Retina (tissue), 1 donor: Measurements from ENCODE around the gene PPRC1.
A peak's percentile ranks its signal among the peaks of the same experiment; 100 is the strongest.
"Not testable (repeated sequence)": the region's sequence is repeated elsewhere in the genome, so short reads cannot be mapped to it uniquely, and the experiment has no call there.

Source experiments
- DNase-seq: peaks from one replicate; pipeline ENCODE4 v3.0.0-alpha.2; 2016

PPRC1 gene

GRCh38 chr10:102150970-102151773 lies 18.3 kb downstream of the PPRC1 start:
- DNase-seq = no peak

DNA sequence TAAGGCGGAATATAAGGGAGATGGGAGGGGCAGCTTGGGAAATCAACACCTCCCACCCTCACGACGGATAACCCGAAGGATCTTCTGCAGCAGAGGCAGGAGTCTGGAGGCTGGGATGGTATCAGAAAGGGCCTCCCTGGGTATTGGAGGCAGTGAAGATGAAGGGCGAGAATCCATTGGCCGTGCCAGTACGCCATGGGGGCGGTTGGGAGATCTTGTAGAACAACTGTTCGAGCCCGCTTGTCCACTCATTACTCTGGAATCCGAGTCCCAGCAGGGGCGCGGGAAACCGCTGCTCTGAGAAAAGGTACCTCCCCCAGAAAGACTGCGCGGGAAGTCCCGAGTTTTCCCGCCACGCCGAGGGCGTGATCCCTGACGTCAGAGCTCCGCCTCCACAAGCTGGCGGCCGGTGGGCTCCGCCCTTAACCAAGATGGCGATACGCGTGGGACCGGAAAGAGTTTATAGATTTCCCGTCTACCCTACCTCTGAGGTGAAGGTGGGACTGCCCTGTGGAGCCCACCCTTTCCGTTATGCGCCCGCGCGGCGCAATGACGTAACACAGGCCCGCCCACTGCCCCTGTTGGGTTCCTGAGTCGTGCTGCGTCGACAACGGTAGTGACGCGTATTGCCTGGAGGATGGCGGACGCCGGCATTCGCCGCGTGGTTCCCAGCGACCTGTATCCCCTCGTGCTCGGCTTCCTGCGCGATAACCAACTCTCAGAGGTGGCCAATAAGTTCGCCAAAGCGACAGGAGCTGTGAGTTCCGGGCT lies 19.1 kb downstream of the PPRC1 start, which contains the start of gene NOLC1:
TSS of gene NOLC1 (plus strand) at position 616 of the 771 bp plus-strand sequence. CDS start at position 638, 22 bp downstream.
- DNase-seq = peak; percentile 98

DNA sequence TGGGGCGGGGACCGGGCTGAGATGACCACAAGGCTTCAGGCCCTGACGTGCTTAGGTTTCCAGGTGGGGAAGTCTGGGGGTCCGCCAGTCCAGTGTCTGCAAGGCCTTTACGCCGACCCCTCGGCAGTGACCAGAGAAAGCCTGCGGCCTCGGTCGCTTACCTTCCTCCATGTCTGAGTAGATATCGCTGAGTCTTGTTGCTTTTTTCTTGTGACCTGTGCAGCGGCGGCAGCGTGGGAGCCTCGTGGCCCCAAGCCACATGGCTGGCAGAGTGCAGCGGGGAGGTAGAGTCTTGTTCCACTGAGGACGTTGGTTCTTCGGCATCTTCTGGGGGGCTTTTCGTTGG lies 19.7 kb downstream of the PPRC1 start:
- no peak for DNase-seq

DNA sequence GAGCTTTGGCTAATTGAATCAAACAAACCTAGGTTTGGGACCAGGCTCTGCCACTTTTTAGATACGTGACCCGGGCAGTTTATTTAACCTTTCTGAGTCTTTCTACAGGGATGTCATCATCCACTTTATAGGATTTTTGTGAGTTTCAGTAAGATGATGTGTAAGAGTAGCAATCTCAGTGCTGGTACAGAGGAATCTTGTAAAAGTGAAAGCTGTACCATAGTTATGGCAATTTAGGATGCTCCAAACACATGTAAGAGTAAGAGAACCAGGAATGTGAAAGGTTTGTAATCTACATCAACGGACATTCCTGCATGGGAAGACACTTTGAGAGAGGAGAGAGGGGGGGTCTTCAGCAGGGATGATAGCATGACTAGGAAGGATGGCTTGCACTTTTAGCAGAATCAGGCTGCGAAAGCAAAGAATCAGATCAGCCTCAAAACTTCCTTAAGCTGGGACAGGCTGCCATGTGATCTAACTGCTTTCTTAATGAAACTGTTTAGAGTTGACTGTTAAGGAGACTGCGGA lies 20.3 kb downstream of the PPRC1 start:
- no peak for DNase-seq

DNA sequence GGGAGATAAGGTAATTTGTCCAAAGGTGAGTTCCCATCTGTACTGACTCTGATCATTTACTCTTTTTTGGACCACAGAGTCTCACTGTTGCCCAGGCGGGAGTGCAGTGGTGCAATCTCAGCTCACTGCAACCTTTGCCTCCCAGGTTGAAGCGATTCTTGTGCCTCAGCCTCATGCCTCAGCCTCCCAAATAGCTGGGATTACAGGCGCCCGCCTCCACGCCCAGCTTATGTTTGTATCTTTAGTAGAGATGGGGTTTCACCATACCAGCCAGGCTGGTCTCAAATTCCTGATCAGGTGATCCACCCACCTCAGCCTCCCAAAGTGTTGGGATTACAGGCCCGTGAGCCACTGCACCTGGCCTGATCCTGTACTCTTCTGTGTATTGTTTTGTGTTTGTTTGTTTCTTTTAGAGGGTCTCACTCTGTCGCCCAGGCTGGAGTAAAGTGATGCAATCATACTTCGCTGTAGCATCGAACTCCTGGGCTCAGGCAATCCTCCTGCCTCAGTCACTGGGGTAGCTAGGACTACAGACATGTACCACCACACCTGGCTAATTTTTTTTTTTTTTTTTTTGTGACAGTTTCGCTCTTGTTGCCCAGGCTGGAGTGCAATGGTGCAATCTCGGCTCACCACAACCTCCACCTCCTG lies 21.8 kb downstream of the PPRC1 start:
- no peak for DNase-seq

GRCh38 chr10:102157224-102157623 lies 24.4 kb downstream of the PPRC1 start:
- no peak for DNase-seq

DNA sequence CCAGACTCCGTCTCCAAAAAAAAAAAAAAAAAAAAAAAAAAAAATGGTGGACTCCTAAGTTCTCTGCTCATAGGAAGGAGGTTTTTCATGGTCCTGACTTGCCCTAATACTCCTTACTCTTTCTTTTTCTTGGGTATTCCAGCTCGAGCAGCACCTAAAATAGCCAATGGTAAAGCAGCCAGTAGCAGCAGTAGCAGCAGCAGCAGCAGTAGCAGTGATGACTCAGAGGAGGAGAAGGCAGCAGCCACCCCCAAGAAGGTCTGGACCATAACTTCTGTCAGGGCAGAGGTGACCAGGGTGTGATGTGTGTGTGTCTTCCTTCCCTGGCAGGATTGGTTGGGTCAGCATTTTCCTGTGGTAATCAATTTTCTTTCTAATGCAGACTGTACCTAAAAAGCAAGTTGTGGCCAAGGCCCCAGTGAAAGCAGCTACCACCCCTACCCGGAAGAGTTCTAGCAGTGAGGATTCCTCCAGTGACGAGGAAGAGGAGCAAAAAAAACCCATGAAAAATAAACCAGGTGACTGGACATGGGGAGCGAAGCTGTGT lies 26.3 kb downstream of the PPRC1 start:
- DNase-seq = no peak

- no peak for DNase-seq
These were observed 27.0 kb downstream of the PPRC1 start for GRCh38 chr10:102159831-102160230.

DNA sequence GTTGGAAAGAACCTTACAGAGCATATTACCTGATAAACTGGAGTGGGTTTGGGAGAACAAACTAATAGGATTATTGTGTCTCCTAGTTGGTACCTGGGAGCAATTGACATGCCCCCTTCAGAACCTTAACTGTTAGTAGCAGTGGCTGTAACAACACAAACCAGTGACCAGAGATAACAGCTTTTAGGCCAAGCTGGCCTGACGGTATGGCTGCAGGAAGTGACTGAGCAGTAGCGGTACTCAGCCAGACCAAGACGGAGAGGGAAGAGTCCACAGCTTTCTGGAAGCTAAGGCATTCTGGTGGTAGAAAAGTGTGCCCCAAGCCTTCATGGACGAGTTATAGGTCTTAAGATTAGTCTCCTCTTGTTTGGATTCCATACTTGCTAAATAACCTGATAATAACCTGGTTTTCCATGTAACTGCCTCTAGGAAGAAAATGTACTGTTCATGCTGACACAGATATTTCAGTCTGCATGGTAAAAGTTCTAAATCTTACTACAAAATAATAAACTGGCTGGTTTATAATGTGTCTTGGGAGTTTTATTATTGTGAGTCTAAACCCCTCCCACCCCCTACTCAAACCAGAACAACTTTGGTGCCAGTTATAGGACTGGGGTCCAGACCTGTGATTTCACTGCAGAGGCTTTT lies 30.6 kb downstream of the PPRC1 start:
- no peak for DNase-seq

GRCh38 chr10:102167861-102168260 lies 35.0 kb downstream of the PPRC1 start:
- DNase-seq = no peak

- no peak for DNase-seq
These were observed 37.8 kb downstream of the PPRC1 start for GRCh38 chr10:102170602-102171001.

DNA sequence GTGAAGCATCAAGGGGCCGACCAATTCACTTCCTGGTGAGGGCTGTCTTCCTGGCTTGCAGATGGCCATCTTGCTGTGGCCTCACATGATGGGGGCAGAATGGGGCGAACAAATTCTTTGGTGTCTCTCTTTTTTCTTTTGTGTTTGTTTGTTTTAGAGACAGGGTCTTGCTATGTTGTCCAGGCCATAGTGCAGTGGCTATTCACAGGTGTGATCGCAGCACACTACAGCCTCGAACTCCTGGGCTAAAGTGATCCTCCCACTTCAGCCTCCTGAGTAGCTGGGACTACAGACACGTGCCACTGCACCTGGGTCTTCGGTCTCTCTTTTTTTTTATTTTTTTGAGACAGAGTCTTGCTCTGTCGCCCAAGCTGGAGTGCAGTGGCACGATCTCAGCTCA lies 39.4 kb downstream of the PPRC1 start:
- no peak for DNase-seq

DNA sequence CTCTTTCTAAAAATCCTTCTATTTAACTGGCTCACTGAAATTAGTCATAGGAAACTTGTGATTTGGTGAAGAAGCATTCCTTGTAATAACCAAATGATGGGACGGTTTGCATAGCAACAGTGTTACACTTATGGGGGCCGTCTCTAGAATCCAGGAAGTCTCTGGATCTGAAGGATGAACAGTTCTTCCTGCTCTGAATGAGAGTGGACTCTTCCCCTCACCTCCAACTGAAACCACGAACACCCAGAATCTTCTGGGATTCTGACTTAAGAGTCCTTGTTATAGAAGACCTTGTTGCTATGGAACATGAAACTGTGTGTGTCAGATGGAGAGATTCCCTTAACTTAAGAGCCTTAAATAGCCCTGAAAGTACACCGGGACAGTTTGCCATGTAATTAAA lies 42.6 kb downstream of the PPRC1 start:
- DNase-seq = no peak

GRCh38 chr10:102184606-102185005 lies 51.8 kb downstream of the PPRC1 start:
- DNase-seq = no peak

DNA sequence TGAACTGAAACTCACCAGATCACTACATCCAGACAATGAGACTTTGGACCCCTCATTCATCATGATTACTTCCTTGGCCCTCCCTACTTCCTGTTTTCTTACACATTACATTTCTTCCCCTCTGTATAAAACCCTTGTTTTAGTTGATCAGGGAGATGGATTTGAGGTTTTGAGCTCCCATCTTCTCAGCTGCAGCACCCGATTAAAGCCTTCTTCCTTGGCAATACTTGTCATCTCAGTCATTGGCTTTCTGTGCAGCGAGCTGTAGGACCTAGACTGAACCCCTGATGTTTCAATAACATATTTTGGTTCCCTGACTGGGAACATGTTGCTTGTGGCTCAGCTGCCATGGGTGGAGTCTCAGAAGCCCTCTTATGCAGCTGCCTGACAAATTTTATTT lies 52.4 kb downstream of the PPRC1 start:
- no peak for DNase-seq

- no peak for DNase-seq
These were observed 53.1 kb downstream of the PPRC1 start for GRCh38 chr10:102185811-102186527.

DNA sequence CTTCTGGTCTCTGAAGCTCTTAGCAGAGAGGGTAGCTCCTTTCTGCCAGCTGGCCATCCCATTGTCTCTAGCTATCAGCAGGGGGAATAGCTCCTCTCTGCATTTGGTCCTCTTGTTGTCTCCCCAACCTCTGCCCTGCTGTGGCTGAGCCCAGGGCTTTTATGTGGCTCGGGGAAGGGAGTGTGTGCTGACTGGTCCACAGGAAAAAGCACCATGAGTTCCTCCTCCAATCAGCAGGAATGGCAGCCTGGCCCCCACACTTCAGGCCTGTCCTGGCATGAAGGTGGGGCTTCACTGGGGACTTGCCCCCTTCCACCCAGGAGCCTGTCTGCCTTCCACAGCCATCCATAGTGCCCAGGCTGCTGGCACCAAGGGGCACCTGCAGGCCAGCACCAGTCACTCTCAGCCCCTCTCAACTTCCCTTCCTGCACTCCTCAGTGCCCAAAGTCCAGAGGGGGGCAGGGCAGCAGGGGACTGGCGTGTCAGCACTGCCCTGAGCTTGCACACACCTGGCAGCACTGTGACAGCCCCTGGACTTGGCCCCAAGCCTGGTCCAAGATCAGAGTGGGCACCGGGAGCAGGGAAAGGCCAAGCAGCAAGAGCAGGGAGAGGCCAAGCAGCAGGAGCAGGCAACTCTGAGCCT lies 55.6 kb downstream of the PPRC1 start:
- no peak for DNase-seq

DNA sequence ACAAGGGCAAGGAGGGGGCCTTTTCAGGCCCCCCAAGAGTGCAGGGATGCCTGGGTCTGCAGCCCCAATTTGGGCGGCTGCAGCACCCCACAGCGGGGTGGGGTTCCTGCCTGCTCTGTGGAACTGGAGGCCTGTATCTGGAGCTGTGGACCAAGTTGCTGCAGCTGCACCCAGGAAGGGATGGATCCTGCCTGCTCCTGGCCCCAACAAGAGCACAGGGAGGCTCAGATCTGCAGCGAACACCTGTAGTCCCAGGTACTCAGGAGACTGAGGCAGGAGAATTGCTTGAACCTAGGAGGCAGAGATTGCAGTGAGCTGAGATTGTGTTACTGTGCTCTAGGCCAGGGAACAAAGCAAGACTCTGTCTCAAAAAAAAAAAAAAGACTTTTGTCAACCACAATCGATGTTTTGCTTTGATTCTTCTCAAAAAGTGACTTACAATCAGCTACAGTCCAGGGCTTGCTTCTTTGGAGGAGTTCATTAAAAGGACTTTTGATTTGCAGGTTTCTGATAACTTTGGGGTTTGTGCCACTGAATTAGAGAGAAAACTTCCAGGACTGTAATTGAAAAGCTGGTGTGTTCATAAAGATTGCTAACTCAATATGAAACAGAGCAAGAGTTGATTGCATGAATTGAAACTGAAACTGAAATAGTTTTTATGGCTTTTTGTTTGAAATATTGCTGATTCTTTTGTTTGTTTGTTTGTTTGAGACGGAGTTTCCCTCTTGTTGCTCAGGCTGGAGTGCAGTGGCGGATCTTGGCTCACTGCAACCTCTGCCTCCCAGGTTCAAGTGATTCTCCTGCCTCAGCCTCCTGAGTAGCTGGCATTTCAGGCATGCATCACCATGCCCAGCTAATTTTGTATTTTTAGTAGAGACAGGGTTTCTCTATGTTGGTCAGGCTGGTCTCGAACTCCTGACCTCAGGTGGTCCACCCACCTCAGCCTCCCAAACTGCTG lies 56.4 kb downstream of the PPRC1 start:
- not testable (repeated sequence) for DNase-seq

DNA sequence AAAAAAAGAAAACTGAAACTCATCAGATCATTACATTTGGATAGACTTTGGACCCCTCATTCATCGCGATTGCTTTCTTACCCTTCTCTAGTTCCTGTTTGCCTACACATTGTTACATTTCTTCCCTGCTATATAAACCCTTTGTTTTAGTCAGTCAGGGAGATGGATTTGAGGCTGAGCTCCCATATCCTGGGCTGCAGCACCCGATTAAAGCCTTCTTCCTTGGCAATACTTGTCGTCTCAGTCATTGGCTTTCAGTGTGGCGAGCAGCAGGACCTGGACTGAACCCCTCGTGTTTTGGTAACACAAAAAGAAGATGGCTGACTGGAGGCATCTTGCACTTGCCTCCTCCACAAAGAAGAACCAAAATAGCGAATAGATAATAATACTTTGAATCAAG lies 59.1 kb downstream of the PPRC1 start:
- DNase-seq = no peak

- no peak for DNase-seq
These were observed 62.5 kb downstream of the PPRC1 start for GRCh38 chr10:102195296-102195870.
